ENCODE results near the gene ADD2.

ADD2 gene

DNA sequence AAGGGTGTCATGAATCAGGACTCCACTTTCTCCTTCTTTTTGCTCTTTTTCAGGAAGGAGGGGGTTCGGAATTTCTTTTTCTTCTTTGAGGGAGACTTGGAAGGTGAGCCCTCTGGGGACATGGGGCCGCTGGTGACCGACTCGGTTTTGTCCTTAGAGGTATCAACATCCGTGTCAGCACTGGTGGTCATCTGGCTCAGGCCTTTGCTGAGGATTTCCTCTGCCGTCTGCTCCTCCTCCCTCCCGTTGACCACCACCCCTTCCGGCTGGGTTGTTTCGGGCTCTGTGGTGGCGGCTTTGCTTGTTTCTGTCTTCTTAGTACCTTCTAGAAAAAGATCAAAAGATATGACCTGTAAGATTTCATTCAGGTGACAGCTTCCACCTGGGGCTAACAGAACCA is 104.6 kb downstream of the ADD2 start:
- H3F3A ChIP-seq (ENCODE audit: control insufficient read depth, insufficient read depth): no peaks in the 10 kb centered on the region
- no peaks in the 10 kb centered on the region for H3K9me2 ChIP-seq (replicated peaks; ENCODE audit: control insufficient read depth, low read length)
- no peak overlapping the region for H3K4me3 ChIP-seq (ENCODE audit: low read length)
- H3K79me2 ChIP-seq (ENCODE audit: control insufficient read depth, low read length): no peaks in the 10 kb centered on the region
- no peaks in the 10 kb centered on the region for H3K36me3 ChIP-seq (ENCODE audit: control insufficient read depth, low read length)
- H3K4me2 ChIP-seq (ENCODE audit: low read length): no peak overlapping the region
- no peak for TF ChIP-seq EZH2phosphoT487 (IDR thresholded peaks at IDR 0.05; ENCODE audit: borderline replicate concordance, low read length)
- TF ChIP-seq, protein P1, sequence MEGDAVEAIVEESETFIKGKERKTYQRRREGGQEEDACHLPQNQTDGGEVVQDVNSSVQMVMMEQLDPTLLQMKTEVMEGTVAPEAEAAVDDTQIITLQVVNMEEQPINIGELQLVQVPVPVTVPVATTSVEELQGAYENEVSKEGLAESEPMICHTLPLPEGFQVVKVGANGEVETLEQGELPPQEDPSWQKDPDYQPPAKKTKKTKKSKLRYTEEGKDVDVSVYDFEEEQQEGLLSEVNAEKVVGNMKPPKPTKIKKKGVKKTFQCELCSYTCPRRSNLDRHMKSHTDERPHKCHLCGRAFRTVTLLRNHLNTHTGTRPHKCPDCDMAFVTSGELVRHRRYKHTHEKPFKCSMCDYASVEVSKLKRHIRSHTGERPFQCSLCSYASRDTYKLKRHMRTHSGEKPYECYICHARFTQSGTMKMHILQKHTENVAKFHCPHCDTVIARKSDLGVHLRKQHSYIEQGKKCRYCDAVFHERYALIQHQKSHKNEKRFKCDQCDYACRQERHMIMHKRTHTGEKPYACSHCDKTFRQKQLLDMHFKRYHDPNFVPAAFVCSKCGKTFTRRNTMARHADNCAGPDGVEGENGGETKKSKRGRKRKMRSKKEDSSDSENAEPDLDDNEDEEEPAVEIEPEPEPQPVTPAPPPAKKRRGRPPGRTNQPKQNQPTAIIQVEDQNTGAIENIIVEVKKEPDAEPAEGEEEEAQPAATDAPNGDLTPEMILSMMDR (IDR thresholded peaks at IDR 0.05; ENCODE audit: low read depth, low read length, poor library complexity, severe bottlenecking): no peak
- no peaks in the 10 kb centered on the region for H4K20me1 ChIP-seq (ENCODE audit: control insufficient read depth, insufficient read depth, low read depth, low read length)
- 0 out of 2 replicates have a peak, but pooled peaks cover 2% of the 10 kb centered on the region for H3K27me3 ChIP-seq (ENCODE audit: control insufficient read depth, low read length)
- H3K9me3 ChIP-seq (ENCODE audit: control insufficient read depth, insufficient read depth, low read length): no peaks in the 10 kb centered on the region
- H3K4me1 ChIP-seq (ENCODE audit: control insufficient read depth, low read length): no peaks in the 10 kb centered on the region
- H3K27ac ChIP-seq (ENCODE audit: low read depth, low read length): no peak overlapping the region

GRCh38 chr2:70659551-70659950 is 108.4 kb downstream of the ADD2 start:
- no peaks in the 10 kb centered on the region for H3K9me2 ChIP-seq (replicated peaks; ENCODE audit: control insufficient read depth, low read length)
- no peak overlapping the region for H3K27ac ChIP-seq (ENCODE audit: low read depth, low read length)
- H3K4me3 ChIP-seq (ENCODE audit: low read length): no peak overlapping the region
- no peak overlapping the region for H3K4me2 ChIP-seq (ENCODE audit: low read length)
- no peaks in the 10 kb centered on the region for H3K79me2 ChIP-seq (ENCODE audit: control insufficient read depth, low read length)
- no peaks in the 10 kb centered on the region for H3K4me1 ChIP-seq (ENCODE audit: control insufficient read depth, low read length)
- H4K20me1 ChIP-seq (ENCODE audit: control insufficient read depth, insufficient read depth, low read depth, low read length): no peaks in the 10 kb centered on the region
- TF ChIP-seq, protein P1 (IDR thresholded peaks at IDR 0.05; ENCODE audit: low read depth, low read length, poor library complexity, severe bottlenecking): no peak
- TF ChIP-seq EZH2phosphoT487 (IDR thresholded peaks at IDR 0.05; ENCODE audit: borderline replicate concordance, low read length): no peak
- H3K9me3 ChIP-seq (ENCODE audit: control insufficient read depth, insufficient read depth, low read length): no peaks in the 10 kb centered on the region
- no peaks in the 10 kb centered on the region for H3F3A ChIP-seq (ENCODE audit: control insufficient read depth, insufficient read depth)
- H3K36me3 ChIP-seq (ENCODE audit: control insufficient read depth, low read length): no peaks in the 10 kb centered on the region
- 0 out of 2 replicates have a peak, but pooled peaks cover 4% of the 10 kb centered on the region for H3K27me3 ChIP-seq (ENCODE audit: control insufficient read depth, low read length)

GRCh38 chr2:70658476-70658875 is 109.5 kb downstream of the ADD2 start:
- Histone ChIP-seq H3K27me3 (ENCODE audit: control insufficient read depth, low read length) (0 out of 2 replicates have a peak, but pooled peaks cover 4% of the 10 kb centered on the region), H3K27ac (ENCODE audit: low read depth, low read length) (no peak overlapping the region), H3K4me3 (ENCODE audit: low read length) (no peak overlapping the region), H3K9me3 (ENCODE audit: control insufficient read depth, insufficient read depth, low read length) (no peaks in the 10 kb centered on the region), H3K79me2 (ENCODE audit: control insufficient read depth, low read length) (no peaks in the 10 kb centered on the region), H3F3A (ENCODE audit: control insufficient read depth, insufficient read depth) (no peaks in the 10 kb centered on the region), H3K36me3 (ENCODE audit: control insufficient read depth, low read length) (no peaks in the 10 kb centered on the region), H3K4me2 (ENCODE audit: low read length) (no peak overlapping the region), H3K4me1 (ENCODE audit: control insufficient read depth, low read length) (no peaks in the 10 kb centered on the region), H4K20me1 (ENCODE audit: control insufficient read depth, insufficient read depth, low read depth, low read length) (no peaks in the 10 kb centered on the region), H3K9me2 (replicated peaks; ENCODE audit: control insufficient read depth, low read length) (no peaks in the 10 kb centered on the region)
- TF ChIP-seq EZH2phosphoT487 (IDR thresholded peaks at IDR 0.05; ENCODE audit: borderline replicate concordance, low read length): no peak
- TF ChIP-seq, protein P1 (IDR thresholded peaks at IDR 0.05; ENCODE audit: low read depth, low read length, poor library complexity, severe bottlenecking): no peak

Measured in DOHH2 (cell line).